ENCODE data around the gene CEMP1.
"Not testable (repeated sequence)": the region's sequence is repeated elsewhere in the genome, so short reads cannot be mapped to it uniquely, and the experiment has no call there.

GRCh38 chr16:2539845-2540458 lies 8.7 kb upstream of the CEMP1 start:
- TF ChIP-seq, protein P1, sequence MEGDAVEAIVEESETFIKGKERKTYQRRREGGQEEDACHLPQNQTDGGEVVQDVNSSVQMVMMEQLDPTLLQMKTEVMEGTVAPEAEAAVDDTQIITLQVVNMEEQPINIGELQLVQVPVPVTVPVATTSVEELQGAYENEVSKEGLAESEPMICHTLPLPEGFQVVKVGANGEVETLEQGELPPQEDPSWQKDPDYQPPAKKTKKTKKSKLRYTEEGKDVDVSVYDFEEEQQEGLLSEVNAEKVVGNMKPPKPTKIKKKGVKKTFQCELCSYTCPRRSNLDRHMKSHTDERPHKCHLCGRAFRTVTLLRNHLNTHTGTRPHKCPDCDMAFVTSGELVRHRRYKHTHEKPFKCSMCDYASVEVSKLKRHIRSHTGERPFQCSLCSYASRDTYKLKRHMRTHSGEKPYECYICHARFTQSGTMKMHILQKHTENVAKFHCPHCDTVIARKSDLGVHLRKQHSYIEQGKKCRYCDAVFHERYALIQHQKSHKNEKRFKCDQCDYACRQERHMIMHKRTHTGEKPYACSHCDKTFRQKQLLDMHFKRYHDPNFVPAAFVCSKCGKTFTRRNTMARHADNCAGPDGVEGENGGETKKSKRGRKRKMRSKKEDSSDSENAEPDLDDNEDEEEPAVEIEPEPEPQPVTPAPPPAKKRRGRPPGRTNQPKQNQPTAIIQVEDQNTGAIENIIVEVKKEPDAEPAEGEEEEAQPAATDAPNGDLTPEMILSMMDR (conservative IDR thresholded peaks at IDR 0.05; ENCODE audit: low read depth, low read length), result peak; percentile 41
- TF ChIP-seq EZH2 (IDR thresholded peaks at IDR 0.05; ENCODE audit: borderline replicate concordance, low read depth, low read length, poor library complexity, severe bottlenecking), result not testable (repeated sequence)
